ENCODE data around the gene ASB13. TPM values are rescaled to one million over a fixed set of nuclear protein-coding genes. Genes with fewer than 3 reads are reported as not detected.

The ASB13 gene
- total RNA-seq, 1 experiment from 2014 or later: 13.8 TPM

DNA sequence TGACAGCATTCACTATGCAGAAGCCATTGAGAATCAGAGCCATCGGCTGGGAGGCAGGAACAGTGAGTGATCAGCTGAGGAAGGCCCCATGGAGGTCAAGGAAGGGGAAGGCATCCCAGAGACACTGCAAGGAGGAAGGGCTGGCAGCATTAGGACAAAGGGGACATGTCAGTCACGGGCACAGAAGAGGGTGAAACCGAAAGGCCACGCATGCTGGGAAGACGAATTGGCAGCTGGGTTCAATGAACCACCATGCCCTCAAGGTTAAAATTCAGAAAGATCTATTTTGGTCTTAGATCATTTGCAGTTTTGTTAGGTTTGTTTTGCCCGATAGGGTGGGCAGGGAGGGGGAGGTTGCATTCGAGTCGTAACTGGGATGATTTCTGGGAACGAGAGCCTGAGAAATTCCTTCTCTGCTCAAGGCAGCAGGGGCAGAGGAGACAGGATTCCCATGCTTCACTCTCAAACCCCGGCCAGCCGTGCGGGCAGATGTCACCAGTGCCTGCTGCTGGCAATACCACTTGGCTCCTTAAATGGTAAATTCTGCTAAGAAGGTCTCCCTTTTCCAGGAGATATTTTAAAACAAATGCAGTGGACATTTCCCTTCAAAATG, 57.7 kb downstream of the ASB13 start:
- H3K27me3 ChIP-seq (ENCODE audit: insufficient read depth, low read length): no peaks in the 10 kb centered on the region
- H3K79me1 ChIP-seq (ENCODE audit: insufficient read depth, low read depth, low read length, poor library complexity, severe bottlenecking): no peaks in the 10 kb centered on the region
- no peak overlapping the region for H2BK120ac ChIP-seq (ENCODE audit: low read depth, low read length, poor library complexity, severe bottlenecking)
- no peaks in the 10 kb centered on the region for H3K79me2 ChIP-seq (ENCODE audit: insufficient read depth, low read length)
- no peak overlapping the region for H3K4me2 ChIP-seq (ENCODE audit: insufficient read depth, insufficient read length, low read length)
- no peak overlapping the region for H2BK12ac ChIP-seq (ENCODE audit: insufficient read length, low read depth, low read length)
- H3K18ac ChIP-seq (ENCODE audit: insufficient read length, low read depth, low read length): no peak overlapping the region
- no peak overlapping the region for H3K9ac ChIP-seq (ENCODE audit: extremely low read depth, insufficient read length, low read length)
- no peak overlapping the region for H2BK5ac ChIP-seq (ENCODE audit: insufficient read length, low read length)
- no peak overlapping the region for H3K56ac ChIP-seq (ENCODE audit: insufficient read length, low read depth, low read length)
- H3K9me3 ChIP-seq (ENCODE audit: control insufficient read depth, low read depth, low read length): no peaks in the 10 kb centered on the region
- H2BK20ac ChIP-seq (ENCODE audit: low read depth, low read length, poor library complexity, severe bottlenecking): no peak overlapping the region
- no peak overlapping the region for H3K4me3 Mint-ChIP-seq
- no peak overlapping the region for H3K4ac ChIP-seq (ENCODE audit: low read depth, low read length)
- H3T11ph ChIP-seq (ENCODE audit: low read length): no peak overlapping the region
- H3K23me2 ChIP-seq (ENCODE audit: insufficient read length, low read depth, low read length, poor library complexity, severe bottlenecking): no peaks in the 10 kb centered on the region
- H3K27me3 Mint-ChIP-seq (ENCODE audit: low read depth): peaks cover 6% of the 10 kb centered on the region
- H3K27ac Mint-ChIP-seq: peak overlapping the region in 1 of 3 experiments; percentile 27; a peak in 2 of 7 replicates
- H3K27ac ChIP-seq (ENCODE audit: insufficient read length, low read depth, low read length): no peak overlapping the region
- H2AFZ ChIP-seq (ENCODE audit: low read length): no peak overlapping the region
- H4K20me1 ChIP-seq (ENCODE audit: control insufficient read depth, insufficient read depth, insufficient read length): no peaks in the 10 kb centered on the region
- no peak overlapping the region for H2BK15ac ChIP-seq (ENCODE audit: low read depth, low read length)
- WGBS (ENCODE audit: extremely low coverage, insufficient read length, low lambda C conversion rate): no CpG with 5 or more reads among the region's 12 CpGs
- no peak overlapping the region for H4K8ac ChIP-seq (replicated peaks; ENCODE audit: insufficient read length, low read depth, low read length)
- no peaks in the 10 kb centered on the region for H3K36me3 Mint-ChIP-seq (ENCODE audit: insufficient read depth in 1 of 3, low read depth in 3 of 3)
- no peaks in the 10 kb centered on the region for H3K4me1 ChIP-seq (ENCODE audit: insufficient read depth, low read length)
- TF ChIP-seq, protein P1, sequence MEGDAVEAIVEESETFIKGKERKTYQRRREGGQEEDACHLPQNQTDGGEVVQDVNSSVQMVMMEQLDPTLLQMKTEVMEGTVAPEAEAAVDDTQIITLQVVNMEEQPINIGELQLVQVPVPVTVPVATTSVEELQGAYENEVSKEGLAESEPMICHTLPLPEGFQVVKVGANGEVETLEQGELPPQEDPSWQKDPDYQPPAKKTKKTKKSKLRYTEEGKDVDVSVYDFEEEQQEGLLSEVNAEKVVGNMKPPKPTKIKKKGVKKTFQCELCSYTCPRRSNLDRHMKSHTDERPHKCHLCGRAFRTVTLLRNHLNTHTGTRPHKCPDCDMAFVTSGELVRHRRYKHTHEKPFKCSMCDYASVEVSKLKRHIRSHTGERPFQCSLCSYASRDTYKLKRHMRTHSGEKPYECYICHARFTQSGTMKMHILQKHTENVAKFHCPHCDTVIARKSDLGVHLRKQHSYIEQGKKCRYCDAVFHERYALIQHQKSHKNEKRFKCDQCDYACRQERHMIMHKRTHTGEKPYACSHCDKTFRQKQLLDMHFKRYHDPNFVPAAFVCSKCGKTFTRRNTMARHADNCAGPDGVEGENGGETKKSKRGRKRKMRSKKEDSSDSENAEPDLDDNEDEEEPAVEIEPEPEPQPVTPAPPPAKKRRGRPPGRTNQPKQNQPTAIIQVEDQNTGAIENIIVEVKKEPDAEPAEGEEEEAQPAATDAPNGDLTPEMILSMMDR (conservative IDR thresholded peaks at IDR 0.05): no peak
- H4K5ac ChIP-seq (ENCODE audit: insufficient read length, low read depth, low read length): no peak overlapping the region
- H3K14ac ChIP-seq (ENCODE audit: insufficient read depth, low read length): no peak overlapping the region
- peaks cover 2 to 3% of the 10 kb centered on the region in 2 experiments for H3K4me1 Mint-ChIP-seq
- H4K91ac ChIP-seq (ENCODE audit: insufficient read length, low read depth, low read length): no peak overlapping the region
- no peak overlapping the region for H2AK5ac ChIP-seq (ENCODE audit: insufficient read length, low read length)
- no peak overlapping the region for H3K23ac ChIP-seq (ENCODE audit: insufficient read length, low read depth, low read length)
- no peak for DNase-seq
- no peaks in the 10 kb centered on the region for H3K9me3 Mint-ChIP-seq
